Dermis blood vessel endothelial cell (primary cell): ENCODE results near the gene ZDHHC20. TPM values are rescaled to one million over a fixed set of nuclear protein-coding genes. Genes with fewer than 3 reads are reported as not detected.

Experiments used
- DNase-seq: peaks from one replicate; pipeline ENCODE4 v3.0.0; 2010
- total RNA-seq: library from RNA; depleted of rRNA; stranded (reverse); fragments of >200 nt; gene quantifications from 2 replicates; pipeline ENCODE4 v1.2.3, GENCODE V29; 2014

Gene ZDHHC20
- total RNA-seq, 1 donor from 2014 or later, result 110 TPM

DNA sequence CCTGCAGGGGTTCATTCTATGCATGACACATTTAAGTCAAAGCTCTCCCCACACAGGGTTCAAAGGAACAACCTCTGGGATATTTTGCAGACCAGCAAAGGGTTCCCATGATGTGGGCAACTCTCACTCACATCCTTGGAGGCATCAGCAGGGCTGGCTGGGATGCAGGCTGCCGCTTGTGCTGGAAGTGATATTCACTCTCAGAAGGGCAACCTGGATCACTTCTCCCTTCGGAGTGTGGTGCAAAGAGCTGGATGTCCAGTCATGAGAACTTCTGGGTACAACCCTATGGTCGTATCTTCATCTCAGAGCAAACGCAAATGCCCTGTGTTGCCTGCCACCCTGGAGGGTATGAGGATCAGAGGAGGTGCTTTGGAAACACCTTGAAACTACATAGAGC, 98.6 kb downstream of the ZDHHC20 start:
- DNase-seq, result no peak

DNA sequence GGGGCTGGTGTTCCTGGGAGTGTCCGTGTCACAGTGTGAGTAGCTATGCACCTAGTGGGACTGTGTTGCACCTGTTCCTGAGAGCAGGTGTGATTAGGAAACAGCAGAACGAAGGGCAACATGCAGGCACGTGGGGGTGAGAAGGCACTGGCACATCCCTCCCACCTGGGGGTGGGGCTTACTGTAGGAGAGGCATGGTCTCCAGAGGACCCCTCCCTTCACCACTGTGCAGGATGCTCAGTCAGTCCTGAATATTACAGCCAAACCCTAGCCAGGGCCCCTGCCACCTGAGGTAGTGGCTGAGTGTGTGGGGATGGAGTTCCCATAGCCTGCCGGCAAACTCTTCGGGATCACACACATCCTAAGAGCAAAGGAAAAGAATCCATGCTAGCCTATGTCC, 99.2 kb downstream of the ZDHHC20 start:
- DNase-seq, result no peak

DNA sequence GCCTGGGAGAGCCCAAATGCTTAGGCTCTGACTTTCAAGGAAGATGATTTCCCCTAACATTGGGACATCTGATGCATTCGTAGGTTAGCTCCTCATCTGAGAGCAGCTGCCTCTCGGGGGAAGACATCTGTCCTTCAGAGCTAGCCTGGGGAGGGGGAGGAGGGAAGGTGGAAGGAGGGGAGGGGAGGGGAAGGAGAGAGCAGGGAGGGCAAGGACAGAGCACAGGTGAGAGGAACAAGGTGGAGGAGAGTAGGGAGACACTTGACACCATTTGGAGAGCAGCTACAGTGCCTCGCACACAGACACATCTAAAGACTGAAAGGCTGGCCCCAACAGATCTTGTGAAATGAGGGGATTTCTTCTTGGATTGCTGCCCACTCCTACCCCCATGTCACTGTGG, 103.8 kb downstream of the ZDHHC20 start:
- no peak for DNase-seq

DNA sequence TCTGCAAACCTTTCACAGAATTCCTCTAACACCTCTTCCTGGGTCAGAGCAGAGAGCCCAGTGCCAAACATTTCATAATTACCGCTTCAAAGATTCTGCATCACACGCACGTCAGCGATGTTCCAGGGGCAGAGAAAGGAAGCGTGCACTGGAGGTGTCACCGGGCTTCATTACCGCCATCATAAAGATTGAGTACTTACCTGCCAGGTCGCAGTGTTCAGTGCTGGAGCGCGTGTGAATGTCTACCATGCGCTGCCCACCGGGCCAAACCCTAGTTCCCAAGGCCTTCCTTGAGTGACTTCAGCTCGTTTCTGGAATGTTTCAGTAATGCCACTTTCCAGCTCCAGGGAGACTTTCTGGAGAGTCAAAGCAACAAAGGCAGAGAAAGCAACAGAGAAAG, 104.4 kb downstream of the ZDHHC20 start:
- DNase-seq, result no peak

DNA sequence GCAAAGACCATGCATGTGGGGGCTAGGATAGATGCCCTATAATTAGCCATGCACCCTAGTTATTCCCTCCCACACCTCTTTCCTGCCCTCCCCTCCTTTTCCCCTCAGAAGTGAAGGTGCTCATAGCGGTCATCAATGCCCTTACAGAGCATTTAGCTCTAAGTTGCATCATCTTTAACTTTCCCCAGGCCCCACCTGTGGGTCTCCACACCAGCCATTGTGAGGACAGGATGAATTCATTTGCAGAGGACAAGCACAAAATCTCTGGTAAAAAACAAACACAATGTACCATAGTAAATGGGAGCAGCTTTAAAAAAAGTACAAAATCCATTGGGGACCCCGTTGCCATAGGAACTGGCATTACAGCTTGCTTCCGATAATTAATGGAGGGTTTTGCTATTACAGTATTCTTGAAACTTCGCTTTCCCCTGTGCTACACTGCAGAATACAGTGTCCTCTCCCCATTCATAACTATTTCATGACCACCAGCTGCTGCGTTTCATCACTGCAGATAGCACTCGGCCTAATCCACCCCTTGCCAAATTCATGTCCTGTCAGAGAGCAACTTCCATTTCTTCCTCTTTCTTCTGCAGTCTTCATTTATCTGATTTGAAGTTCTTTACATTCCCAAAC, 110.5 kb downstream of the ZDHHC20 start:
- no peak for DNase-seq

DNA sequence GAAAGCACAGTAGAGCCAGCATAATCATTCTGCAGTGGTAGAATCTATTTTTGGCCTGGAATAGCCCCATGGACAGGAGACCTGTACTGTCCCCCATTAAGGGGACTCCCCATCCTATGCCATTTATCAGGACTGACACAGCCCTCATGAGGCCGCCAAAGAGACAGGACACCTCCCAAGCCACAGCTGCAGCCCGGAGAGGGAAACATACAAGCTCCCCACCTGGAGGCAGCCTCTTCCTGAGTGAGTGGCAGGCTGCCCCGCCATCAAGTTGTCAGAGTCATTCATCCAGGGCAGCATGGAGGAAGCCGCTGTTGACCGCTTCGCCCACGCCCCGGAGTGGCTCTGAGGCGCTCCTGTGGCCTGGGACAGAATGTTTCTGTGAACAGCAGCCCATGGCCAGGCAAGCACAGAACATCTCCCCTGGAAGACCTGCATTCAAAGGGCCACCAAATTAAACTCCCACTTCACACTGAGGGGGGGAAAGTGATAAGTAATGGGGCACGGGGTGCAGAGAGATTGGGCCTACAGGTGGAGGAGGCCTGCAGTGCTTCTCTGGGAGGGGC, 111.3 kb downstream of the ZDHHC20 start:
- no peak for DNase-seq

DNA sequence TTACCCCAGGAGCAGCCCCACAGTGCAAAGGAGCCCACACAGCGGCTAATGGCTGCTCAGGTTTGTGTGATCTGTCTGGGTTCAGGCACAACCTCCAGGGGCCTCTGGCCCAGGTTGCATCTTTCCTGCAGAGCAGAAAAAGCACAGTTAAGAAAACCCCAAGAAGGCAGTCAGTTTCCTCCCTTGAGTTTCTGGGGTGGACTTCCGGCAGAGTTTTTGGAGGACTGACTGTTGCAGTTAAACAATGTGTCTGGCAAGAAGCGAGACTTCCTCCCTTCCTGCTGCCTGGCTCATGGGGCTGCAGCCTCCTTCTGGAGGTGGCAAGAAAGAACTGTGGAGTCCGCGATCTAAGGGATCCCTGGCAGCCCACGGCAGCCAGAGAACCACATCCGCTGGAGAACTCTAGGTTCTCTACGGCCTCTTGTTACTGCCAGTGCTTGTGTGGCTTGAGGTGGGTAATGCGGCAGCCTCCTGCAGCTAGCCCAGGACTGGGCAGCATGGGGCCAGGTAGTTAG, 114.4 kb downstream of the ZDHHC20 start:
- peak; percentile 21 for DNase-seq

DNA sequence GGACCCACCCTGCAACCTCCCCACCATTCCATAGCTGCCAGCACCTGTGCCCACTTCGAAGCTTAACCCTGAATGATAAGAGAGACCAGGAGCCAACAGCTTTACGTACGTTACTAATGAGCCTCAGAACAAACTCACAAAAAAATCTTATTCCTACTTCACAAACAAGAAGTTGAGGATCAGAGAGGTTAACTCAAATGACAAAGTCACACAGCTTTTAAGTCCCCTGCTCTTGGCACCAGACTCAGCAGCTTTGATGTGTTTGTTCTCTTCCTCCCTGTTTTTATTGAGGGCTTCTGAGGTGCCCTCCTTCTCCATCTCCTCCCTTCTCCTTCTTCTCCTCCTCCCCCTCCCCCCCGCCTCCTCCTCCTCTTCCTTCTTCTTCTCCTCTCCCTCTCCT, 115.4 kb downstream of the ZDHHC20 start:
- no peak for DNase-seq

DNA sequence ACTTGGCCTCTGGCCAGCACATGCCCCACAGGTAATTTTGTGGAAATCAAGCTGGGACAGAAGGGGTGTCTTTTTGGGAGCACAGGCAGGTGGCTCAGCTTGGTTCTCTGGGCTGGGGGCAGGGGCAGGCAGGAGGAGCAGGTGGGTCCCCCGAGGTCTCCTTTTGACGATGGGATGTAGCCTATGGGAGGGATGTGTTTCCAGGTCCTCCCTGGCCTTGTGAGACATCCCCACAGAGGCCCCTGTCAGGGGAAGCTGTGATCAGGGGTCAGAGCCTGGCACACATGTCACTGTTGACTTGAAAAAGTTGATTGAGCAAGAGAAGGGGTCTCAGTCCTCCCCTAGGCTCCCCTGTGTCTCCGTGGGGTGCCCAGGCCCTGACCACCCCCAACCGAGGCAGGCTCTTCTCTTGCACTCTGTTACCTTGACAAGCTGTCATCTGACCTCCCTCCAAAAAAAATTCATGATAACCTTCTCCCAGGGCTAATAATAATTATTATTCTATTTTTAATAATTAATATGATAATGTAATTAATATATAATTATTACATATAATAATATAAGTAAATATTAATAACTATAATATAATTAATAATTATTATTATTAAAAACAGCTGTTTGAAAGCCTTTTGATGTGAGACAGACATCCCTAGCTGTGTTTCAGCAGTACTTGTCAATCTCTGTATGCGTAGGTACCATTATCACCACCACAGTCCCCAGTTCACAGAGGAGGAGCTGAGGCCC, 116.2 kb downstream of the ZDHHC20 start:
- DNase-seq, result no peak

DNA sequence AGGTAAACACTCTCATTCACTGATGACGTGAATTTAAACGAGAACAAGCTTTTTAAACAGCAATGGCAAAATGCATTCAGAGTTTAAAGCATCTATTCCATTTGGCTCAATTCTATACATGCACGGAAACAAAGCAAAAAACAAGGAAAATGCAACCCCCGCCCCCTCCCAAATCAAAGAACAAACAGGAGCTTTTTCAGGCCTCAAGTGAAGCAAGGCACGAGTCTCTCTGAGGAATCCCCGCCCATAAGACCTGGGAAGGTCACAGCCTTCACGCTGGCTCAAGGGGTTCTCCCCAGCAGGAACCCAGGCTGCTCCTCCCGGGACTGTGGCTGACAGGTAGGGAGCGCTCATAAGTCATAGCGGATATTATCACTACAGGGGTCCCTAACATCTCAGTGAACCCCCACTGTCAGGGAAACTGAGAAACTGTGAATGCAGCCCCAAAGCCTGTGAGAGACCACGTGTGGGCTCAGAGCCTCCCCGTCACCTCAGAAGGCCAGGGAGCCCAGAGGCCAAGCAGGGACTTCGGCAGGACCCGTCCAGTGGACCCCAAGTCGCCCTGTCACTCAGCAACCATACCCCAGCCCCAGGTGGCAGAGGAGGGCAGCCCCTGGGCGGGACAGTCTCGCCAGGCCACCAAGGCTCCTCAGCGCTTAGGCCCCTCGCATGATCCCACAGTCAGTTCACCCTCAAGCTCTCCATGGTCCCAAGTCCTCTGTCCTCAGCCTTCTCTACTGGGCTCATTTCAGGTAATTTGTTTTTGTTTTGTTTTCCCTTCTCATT, 117.3 kb downstream of the ZDHHC20 start:
- no peak for DNase-seq

DNA sequence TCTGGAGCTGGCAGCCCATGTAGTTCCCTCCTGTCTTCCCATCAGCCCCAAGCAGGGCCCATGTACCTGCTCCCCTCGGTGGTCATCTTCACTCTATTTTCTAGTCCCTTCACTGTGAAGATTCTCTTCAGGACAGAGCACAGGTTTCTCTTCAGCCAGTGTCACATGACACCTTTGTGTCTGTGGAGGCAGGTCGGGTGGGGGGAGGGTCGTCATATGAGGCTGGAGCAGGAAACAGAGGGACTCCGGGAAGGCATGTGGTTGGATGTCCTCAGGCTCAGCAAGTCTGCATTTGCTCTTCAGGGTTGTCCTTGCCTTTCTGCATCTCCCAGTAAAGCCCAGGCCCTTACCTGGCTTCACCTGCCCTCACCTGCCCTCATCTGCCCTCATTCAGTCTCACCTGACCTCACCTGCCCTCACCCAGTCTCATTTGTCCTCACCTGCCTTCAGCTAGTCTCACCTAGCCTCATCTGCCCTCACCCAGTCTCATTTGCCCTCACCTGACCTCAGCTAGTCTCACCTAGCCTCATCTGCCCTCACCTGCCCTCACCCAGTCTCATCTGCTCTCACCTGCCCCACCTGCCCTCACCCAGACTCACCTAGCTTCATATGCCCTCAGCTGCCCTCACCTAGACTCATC, 120.3 kb downstream of the ZDHHC20 start:
- DNase-seq, result no peak

DNA sequence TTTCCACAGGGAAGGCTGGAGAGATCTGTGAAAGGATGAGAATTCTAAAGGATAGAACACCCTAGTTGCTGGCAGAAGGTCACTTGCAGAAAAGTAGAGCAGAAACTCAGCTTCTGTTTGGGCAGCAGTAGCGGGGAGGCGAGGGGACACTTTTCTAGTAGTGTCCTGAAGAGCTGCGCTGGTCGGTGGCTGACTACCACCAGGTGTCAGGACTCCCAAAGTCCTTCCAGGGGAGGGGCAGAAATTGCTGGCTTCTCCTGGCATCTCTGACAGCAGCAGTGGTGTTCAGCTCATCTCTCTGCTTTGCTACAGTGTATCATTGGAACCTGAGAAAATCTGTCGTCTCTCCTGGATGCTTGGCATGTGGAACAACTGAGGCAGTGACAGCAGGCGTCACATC, 120.9 kb downstream of the ZDHHC20 start:
- DNase-seq, result no peak

DNA sequence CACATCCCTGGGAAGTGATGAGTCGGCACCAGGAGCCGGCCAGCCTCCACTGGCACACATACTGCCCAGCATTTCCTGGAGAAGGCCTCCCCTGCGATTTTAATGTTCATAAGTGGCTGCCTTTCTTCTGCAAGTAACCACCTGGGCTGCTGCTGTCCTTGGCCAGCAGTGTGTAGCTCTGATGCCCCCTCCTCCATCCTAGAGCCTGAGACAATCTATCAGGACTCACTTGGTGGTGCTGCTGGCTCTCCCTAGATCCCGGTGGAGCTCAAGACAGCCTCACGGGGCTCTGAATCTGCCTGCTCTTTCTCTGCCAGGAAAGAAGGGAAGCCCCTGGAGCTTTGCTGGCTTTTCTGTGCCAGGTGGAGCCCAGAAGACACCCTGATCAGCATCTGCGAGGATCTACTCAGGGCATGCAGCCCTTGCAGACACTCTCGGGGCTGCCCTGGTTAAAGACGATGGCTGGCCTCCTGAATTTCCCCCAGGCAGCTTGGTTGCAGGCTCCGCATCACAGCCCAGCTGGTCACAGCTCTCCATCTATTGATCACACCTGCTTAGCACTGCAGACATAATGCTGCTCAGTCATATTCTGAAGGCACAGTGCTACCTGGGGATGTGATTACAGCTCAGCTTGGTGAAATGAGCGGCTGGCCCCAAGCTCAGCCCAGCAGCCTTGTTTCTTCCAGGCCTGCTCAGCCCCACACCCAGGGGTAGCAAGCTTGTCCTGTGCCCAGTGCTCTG, 122.3 kb downstream of the ZDHHC20 start:
- DNase-seq, result no peak

DNA sequence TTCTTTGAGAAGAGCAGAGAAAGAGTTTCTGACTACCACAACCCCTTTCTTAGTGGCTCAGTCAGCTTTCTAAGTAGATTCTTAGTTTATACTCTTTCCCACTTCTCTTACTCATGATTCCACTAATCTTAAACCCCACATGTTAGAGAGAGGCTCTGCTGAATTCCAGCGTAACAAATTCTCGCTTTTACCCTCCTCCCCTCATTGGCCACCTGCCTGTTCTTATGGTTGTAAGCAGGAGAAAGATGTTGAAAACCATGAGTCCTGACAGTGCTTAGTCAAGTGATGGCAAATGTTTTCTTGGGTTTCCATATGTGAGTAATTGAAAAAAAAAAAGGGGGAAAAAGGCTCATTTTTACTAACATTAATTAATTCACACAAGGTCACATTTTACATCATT, 125.9 kb downstream of the ZDHHC20 start:
- no peak for DNase-seq

DNA sequence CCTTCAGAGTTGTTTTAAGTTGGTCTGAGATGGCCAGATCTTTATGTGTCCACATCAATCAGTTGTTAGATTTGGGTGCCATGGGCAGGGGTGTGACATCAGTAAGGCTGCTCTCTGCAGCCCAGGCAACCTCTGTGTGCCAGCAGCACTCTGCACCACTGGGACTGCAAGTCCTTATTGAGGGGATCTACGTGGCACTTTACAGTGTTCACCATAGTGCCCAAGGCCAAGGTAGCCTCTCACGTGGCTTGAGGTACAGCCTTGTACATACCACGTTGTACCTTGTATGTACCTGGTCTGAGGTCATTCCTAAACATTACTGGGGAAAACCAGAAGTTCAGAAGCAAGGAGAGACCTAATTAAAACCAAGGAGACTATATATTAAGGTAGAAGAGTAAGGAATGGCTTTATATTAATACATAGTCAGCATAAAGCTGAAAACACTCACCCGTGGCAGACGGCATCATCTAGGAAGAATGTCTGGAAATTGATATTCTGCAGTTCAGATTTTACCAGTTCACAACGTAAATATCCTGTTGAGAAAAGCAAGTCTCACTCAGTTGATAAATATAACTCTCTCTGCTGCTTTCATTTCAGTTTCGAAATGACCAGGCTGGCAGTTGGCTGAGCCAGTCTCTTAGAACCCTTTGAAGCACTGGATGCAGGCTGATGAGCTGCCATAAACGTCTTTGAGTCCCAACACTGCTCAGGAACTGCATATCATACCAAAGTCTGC, 128.8 kb downstream of the ZDHHC20 start:
- no peak for DNase-seq

DNA sequence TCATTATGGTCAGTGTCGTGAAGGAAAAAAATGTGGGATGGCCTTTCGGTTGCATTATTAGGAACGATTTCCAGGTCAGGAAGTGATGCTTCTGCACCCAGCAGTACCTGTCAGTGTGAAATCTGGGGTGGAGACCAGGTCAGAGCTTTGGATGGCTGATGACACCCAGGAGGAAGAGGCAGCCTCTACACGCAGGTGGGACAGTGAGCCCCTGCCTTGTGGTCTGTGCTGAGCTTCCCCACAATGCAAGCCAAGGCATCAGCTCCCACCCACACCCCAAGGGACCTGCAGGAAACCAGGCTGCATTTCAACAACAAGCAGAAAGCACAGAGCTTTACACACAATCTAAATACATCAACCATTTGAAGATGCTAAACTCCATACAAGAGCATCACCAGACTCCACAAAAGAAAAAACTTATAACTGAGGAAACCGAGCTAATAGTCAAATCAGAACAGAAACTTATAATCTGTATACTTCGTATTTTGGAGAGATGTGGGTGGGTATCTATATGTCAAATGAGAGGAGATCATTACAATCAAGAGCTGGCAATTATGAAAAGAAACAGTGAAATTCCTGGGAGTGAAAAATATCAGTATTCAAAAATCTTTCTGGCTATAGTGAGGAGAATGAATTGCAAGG, 130.1 kb downstream of the ZDHHC20 start:
- DNase-seq, result no peak

DNA sequence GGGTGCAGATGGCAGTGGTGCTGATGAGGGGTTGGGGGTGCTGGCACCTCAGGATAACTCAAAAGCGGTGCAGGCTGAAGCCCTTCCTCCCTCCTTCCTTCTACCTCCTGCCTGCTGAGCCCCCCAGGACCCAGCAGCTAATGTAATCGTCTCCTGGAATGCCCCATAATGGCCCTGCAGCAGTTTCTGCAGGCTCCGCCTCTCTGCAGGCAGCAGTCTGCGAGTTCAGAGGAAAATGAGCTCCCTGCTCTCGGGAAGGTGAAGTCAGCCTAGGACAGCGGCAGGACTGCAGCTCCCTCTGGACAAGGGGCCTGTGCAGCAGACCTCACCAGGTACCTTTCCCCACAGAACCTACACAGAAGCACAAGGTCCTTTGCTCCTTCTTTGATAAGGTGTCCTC, 130.9 kb downstream of the ZDHHC20 start:
- DNase-seq, result no peak

DNA sequence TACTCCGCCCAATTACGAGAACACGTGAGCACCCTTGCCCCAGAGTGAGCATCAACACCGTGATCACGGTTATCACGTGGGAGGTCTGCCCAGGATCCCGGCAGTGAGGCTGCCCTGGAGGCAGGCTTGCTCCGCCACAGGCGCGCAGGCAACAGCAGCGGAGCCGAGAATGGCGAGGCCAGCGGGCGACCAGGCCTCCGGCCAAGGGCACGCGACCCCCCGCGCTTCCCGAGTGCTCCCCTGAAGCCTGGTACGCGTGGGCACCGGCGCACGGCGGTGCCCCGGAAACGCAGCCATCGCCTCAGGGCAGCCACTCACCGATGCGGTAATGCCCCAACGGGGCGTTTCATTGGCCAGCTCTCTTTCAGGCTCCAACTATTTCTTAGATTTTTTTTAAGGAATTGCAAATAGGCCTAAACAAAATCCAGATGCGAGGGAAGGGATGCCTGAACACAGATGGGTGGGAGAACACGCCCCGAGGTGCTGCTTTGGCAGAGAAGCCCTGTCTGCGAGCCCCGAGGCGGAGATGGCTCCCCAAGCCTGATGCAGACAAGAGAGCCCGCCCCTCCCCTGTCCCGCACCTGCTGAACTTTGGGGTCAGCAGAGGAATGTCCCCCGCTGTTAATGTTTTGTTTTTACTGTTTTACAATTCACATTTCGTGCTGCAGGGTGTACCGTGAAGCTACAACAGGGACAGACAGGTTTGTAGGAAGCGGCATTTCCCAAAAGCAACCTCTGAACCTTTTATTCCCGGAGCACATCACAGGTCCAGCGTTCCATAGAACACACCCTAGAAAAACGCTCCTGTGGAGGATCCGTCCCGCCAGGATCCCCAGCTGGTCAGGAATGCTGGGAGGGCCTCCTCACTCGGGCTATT, 132.7 kb downstream of the ZDHHC20 start:
- peak; percentile 13 for DNase-seq

DNA sequence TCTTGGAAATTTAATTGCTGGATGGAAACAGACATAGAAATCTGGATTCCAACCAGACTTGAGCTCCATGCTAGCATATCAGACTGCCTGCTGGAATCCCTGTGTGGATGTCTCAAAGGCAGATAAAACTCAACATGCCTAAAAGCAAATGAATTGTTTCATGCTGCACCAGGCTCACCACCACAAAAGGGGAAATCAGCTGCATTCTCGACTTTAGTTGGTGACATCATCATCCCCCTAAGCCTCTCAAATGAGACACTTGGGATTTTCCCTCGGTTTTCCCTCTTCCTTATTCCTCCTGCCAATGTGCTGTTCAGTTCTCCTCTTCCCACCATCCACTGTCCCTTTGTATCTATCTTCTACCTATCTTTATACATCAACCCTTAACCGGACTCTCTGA, 134.3 kb downstream of the ZDHHC20 start:
- no peak for DNase-seq

DNA sequence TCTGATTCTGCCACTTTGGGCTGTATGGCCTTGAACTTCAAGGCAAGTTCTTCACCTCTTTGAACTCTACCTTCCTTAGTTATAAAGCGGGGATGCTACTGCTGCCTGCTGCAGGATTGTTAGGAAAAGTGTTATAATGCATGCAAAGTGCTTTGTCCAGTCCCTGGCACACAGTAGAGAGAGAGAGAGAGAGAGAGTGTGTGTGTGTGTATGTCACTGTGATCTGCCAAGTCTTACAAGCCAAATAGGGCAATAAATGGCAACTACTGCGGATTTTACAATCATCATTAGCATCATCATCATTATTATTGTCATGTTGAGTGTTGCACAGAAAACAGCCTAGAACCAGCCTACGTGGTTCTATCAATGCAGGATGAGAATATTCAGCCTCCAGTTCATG, 136.1 kb downstream of the ZDHHC20 start:
- DNase-seq, result no peak
